Measurements from ENCODE around the gene COQ7.

Gene COQ7

GRCh38 chr16:19086322-19087199 is 19.1 kb downstream of the COQ7 start:
- DNase-seq (ENCODE audit: low read depth): peak; percentile 59

GRCh38 chr16:19088341-19088916 is 21.0 kb downstream of the COQ7 start:
- no peak for DNase-seq (ENCODE audit: low read depth)

DNA sequence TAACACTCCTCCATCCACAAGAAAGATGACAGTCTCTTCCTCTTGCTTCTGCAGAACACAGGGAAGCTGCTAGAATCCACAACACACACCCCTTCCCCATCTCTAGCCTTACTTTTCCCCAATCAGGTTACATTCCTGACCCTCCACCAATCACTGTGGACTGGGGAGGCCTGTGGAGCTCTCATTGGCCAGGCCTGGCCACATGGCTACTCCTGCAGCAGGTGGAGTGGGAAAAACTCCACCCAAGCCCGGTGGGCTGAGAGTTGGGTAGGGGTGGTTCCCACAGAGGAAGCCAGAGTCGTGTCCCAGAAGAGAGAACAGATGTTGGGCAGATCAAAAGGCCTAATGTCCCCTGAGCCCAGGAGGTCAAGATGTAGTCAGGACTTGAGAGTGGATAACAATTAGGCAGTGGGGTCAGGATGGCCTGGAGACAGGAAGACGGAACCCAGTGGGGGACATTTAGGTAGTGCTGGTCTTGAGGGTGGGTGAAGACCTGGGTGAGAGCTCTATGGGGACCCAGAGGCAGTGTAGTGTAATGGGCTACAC is 22.1 kb downstream of the COQ7 start:
- no peak for DNase-seq (ENCODE audit: low read depth)

DNA sequence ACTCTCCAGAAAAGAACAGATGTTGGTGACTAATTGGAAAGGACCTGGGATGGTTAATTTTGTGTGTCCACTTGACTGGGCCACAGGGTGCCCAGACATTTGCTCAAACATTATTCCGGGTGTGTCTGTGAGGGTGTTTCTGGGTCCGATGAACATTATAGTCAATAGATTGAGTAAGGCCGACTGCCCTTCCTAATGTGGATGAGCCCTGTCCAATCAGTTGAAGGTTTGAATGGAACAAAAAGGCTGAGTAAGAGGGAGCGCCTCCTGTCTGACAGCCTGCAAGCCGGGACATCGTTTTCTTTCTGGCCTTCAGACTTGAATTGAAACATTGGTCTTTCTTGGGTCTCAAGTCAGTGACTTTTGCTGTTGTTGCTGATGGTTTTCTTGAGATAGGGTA is 23.5 kb downstream of the COQ7 start:
- DNase-seq (ENCODE audit: low read depth): no peak

DNA sequence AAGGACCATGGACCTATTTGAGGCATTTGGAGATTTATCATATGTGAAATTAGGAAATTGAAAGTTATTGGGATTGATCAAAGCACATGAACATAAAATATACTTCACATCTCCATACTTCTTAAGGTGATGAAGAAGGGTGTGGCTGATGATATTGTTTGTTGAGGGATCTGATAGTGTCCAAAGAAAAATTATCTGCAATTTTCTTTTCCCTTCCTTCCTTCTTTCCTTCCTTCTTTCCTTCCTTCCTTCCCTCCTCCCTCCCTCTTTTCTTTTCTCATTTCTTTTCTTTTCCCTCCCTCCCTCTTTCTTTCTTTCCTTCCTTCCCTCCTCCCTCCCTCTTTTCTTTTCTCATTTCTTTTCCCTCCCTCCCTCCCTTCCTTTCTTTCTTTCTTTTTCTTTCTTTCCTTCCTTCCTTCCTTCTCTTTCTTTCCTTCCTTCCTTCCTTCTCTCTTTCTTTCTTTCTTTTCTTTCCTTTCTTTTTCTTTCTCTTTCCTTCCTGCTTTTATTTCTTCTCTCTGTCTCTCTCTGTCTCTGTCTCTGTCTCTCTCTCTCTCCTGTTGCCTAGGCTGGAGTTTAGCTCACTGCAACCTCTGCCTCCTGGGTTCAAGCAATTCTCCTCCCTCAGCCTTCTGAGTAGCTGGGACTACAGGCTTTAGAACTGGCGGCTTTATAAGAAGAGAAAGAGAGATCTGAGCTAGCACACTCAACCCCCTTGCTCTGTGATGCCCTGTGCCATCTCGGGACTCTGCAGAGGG is 25.4 kb downstream of the COQ7 start:
- DNase-seq (ENCODE audit: low read depth): no peak

DNA sequence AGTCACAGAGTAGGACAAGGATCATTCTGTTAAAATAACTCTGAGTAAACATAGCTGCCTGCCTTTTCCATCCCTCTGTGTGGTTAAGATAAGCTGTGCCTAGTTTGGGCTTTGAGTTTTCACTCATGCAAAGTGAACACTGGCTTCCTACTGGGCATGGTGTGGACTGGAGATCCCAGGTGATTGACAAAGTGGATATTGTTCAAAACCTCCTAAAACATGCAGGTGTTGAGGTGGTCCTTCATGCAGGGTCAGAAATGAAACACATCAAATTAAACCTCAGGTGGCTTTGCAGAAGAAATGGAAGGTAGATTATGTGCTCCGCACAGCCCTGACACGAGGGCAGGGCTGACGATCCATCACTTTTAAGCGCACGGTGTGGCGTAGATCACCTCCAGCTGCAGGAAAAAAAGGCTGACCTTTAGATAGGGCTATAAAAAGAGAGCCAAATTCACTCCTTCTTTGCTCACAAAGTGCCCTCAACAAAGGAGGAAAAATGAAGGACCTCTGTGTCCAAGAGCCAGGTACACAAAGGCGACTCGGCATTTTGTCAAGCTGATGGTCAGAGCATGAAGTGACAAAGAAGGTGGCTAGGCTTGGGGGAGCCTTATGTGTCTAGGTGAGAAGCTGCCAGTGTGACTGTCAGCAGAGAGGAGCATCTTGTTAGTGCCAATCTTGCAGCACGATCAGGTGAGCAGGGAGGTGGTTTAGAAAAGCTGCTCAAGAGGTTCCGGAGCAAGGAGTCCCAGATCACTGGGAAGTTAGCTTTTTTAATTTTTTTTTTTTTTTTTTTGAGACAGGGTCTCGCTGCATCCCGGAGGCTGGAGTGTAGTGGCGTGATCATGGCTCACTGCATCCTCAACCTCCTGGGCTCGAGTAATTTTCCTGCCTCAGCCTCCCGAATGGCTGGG is 26.5 kb downstream of the COQ7 start:
- DNase-seq (ENCODE audit: low read depth): no peak

DNA sequence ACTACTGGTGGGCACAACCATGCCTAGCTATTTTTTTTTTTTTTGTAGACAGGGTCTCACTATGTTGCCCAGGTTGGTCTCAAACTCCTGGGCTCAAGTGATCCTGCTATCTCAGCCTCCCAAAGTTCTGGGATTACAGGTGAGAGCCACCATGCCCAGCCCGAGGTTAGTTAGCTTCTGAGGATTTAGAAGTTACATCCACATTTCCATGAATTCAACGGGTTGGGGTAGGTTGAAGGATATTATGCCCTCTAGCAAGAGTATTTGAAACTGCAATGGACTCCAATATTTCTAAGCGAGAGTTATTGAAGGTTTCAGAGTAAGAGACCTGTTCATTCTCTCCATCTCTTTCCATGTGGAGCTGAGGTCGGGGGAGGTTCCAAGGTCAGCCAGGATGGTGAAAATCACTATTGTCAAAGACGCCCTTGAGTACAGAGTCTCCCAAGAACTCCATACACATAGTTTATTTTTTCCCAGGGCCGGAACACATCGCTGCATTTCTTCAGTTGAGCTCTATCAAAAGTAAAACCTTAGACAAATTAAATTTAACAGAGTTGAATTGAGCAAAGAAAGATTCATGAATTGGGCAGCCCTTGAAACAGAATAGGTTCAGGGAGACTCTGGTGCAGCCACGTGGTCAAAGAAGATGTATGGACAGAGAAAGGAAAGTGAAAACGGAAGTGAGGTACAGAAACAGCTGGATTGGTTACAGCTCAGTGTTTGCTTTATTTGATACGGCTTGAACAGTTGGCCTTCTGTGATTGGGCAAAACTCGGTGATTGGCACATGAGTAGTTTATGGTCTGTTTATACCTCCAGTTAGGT is 27.3 kb downstream of the COQ7 start:
- no peak for DNase-seq (ENCODE audit: low read depth)

DNA sequence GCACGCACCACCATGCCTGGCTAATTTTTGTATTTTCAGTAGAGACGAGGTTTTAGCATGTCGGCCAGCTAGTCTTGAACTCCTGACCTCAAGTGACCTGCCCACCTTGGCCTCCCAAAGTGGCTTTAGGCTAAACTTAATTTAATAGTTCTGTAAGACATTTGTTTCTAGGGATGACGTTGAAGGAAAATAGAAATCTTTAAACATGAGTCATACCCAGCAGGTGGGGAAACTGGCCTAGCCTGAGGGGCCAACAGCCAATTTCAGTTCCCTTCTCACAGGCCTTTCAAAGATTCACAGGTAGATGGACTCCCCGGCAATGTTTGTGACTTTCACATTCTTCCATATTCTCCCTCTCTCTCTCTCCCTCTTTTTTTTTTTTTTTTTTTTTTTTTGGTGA is 28.2 kb downstream of the COQ7 start:
- DNase-seq (ENCODE audit: low read depth): no peak

DNA sequence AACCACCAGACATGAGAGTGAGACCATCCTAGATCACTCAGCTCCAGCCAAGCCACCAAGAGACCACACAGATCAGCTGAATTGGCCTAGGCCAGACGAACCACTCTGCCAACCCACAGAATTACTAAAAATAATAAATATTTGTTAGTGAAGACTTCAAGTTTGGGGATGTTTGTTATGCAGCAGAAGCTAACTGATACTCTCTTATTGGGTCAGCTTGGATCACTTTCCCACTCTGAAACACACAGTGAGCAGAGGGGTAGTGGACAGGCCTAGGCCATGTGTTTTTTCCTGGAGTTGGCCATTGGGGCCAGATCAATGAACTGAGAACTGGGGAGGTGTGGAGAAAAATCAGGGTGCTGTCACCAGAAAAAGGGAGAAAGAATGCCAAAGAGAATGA is 30.8 kb downstream of the COQ7 start:
- DNase-seq (ENCODE audit: low read depth): no peak

GRCh38 chr16:19102187-19102872 is 34.9 kb downstream of the COQ7 start:
- DNase-seq (ENCODE audit: low read depth): no peak

DNA sequence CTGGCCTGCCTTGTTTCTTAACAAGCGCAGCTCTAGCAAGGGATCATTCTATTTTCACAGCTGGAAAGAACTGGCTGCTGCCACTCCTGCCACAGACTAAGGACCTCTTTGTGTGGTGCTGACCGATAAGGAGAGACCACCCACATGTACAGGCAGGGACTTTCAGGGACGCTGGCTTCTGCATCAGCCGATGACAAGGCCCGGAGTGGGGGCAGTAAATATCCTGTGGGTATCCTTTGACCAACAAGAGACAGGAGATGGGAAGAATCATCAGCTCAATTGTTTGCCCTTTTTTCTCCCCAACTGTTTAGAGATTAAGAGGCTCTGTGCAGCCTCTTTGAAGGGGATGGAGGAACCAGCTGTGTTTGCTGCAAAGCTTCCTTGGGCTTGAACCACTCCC is 37.2 kb downstream of the COQ7 start:
- no peak for DNase-seq (ENCODE audit: low read depth)

DNA sequence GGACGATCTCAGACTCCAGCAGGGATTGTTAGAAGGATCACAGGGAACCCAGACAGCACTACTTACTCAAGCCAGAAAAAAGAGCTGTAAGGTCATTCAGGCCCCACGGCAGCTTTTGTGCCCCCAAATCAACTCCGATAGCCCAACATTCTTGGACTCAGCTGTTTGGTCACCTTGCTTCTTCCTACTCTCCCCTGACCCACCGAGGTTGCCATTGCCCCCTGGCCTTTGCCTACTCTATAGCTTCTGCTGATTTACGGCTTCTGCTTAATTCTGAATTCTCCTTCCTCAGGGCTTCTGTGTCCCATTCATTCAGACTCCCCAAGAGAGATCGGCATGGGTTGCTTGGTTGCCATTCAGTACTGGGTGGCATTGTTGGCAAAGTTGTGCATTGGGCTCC is 37.7 kb downstream of the COQ7 start:
- no peak for DNase-seq (ENCODE audit: low read depth)

DNA sequence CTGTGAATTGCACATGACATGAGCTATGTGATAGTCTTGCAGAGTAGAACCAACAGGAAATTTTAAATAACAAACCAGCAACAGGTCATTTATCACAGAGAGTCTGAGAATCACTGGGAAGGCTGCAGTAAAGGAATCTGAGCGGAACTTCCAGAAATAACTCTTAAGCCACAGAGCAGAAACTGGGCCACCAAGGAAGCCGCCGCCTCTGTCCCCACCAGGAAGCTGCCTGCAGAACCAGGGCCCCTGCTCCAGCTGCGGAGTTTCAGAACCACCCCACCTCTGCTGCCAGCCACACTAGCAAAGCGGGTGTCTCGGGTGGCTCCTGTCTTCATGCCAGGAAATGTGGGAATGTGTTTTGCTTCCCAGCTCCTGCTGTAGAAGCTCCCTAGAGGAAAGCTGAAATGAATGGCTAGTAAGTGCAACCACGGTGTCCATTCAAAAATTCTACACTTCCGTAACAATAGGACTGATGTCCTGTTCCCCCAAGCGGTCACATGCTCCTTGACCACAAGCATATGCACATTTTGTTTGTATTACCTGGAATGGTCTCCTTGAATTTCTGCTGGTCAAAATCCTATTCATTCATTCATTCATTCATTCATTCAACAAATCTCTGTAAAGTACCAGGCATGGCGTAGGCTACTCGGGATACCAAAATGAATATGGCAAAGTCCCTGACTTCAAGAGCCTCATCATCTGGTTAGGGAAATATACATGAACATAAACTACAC is 38.6 kb downstream of the COQ7 start:
- DNase-seq (ENCODE audit: low read depth): no peak

DNA sequence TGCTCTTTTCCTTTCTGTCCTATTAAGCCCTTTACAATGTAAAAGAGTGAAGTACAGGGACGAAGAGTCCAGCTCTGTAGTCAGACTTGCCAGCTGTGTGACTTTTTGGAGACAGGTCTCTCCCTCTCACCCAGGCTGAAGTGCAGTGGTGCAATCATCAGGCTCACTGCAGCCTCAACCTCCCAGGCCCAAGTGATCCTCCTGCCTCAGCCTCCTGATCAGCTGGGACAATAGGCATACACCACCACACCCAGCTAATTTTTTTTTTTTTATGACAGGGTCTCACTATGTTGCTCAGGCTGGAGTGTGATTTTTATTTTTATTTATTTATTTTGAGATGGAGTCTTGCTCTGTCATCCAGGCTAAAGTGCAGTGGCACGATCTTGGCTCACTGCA is 39.2 kb downstream of the COQ7 start:
- no peak for DNase-seq (ENCODE audit: low read depth)

DNA sequence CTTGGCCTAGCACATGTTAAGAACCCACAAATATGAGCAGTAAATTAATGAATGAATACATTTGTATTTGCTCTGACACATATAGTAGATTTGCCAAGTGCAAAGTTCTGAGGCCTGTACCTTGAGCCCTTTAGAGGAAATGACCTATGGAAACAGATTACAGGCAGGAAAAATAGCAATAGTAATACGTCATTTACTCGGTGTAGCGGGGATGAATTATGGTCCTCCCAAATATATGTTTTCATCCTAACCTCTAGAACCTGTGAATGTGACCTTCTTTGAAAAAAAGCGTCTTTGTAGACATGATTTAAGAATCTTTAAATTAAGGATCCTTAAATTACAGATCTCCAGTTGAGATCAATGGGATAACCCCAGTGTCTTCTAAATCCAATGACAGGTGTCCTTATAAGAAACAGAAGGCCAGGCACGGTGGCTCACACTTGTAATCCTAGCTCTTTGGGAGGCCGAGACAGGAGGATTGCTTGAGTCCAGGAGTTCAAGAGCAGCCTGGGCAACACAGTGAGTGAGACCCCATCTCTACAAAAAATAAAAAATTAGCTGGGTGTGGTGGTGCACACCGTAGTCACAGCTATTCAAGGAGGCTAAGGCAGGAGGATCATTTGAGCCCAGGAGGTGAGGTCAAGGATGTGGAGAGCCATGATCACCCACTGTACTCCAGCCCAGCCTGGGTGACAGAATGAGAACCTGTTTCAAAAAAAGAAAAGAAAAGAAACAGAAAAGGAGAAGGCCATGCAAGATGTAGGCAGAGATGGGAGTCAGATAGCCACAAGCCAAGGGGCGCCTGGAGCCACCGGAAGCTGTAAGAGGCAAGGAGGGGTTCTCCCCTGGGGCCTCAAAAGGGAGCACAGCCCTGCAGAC is 41.2 kb downstream of the COQ7 start:
- no peak for DNase-seq (ENCODE audit: low read depth)

- no peak for DNase-seq (ENCODE audit: low read depth)
Observed at GRCh38 chr16:19109288-19109664, 41.9 kb downstream of the COQ7 start.

DNA sequence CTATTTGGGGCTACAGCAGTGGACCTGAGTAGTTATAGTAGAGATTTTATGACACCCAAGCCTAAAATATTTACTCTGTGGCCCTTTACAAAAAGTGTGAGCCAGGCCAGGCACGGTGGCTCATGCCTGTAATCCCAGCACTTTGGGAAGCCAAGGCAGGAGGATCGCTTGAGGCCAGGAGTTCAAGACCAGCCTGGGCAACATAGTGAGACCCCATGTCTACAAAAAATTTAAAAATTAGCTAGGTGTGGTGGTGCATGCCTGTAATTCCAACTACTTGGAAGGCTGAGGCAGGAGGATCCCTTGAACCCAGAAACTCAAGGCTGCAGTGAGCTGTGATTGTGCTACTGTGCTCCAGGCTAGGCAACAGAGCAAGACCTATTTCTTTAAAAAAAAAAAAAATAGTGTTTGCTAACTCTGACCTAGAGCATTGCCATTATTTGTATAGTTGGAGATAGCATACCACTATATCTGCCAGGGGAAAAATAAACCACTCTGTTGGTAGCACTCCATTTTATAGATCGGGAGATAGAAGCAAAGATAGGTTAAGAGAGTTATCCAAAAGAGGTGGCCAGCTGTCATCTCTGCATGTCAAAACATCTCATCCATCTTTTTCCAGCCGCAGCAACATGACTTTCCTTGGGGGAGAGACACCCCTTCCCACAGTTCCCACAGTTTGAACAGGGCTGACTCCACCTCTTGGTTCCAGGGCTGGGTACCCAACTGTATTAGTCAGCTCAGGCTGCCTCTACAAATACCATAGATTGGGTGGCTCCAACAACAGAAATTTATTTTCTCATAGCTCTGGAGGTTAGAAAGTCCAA is 43.3 kb downstream of the COQ7 start:
- no peak for DNase-seq (ENCODE audit: low read depth)

GRCh38 chr16:19112099-19112407 is 44.6 kb downstream of the COQ7 start:
- no peak for DNase-seq (ENCODE audit: low read depth)

Data from stimulated activated CD8-positive, alpha-beta memory T cell treated with anti-CD3 and anti-CD28 coated beads, Interleukin-12 subunit alpha, Interleukin-12 subunit beta, amount 100 ng/mL, for 4 hours (primary cell).